Measurements from ENCODE around the gene GNG7.
"Not testable (repeated sequence)": the region's sequence is repeated elsewhere in the genome, so short reads cannot be mapped to it uniquely, and the experiment has no call there.

The GNG7 gene

DNA sequence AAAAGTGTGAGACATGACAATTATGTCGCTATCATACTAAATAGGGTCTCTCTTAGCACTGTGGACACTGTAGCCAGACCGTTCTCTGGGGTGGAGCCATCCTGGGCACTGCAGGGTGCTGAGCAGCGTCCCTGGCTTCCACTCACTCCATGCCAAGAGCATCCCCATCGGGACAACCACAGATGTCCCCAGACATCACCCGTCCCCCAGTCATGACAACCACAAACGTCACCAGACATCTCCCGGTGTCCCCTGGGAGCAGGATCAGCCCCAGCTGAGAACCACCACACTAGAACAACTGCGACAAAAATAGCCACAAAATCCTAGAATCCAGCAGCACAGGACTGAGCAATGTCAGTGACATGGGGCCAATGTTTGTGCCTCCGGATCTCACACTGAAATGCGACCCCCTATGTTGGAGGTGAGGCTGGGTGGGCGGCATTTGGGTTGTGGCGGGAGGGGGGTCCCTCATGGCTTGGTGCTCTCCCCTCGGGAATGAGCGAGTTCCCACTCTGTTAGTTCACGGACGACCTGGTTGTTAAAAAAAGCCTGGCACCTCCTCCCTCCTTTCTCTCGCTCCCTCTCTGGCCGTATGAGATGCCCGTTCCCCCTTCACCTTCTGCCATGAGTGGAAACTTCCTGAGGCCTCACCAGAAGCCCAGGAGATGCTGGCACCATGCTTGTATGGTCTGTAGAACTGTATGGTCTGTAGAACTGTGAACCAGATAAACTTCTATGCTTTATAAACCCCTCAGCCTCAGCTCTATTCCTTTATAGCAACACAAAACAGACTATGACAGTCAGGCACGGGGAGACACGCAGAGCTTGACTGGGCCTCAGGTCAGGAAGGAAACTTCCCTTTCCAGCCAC, 132.7 kb downstream of the GNG7 start:
- DNase-seq = no peak

DNA sequence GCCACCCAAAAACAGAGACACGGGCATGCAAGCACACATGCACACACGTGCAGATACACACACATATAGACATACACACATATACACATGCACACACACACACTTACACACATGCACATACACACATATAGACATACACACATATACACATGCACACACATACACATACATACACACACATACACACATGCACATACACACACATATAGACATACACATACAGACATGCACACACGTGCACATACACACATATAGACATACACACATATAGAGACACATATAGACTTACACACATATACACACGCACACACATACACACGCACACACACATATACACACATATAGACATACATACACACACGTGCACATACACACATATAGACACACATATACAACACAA, 134.5 kb downstream of the GNG7 start:
- no peak for DNase-seq

DNA sequence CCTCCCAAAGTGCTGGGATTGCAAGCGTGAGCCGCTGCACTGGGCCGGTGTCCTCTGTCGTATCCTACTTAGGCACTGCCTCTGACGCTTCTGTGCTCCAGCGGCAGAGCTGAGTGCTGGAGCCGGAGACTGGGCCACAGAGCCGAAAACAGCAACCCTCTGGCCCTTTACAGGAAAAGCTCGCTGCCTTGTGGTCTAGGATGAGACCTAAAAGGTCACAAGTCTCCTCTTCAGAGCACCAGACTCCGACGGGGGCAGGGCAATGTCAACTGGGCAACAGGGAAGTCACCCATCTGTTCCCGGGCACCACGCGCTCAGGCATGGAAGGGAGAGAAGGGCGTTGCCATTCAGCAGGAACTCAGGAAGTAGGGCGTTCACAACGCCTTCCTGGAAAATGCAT, 134.9 kb downstream of the GNG7 start:
- peak; percentile 51 for DNase-seq

DNA sequence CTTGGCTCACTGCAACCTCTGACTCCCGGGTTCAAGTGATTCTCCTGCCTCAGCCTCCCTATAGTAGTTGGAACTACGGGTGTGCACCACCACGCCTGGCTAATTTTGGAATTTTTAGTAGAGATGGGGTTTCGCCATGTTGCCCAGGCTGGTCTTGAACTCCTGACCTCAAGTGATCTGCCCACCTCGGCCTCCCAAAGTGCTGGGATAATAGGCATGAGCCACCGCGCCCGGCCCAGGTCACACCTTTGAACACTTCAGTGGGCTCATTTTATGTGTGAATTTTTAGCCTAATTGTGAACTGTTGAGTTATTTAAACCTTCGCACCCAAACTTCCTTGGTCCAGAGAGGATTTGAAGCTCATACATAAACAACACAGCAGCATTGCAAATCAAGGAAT, 138.9 kb downstream of the GNG7 start:
- DNase-seq = not testable (repeated sequence)

DNA sequence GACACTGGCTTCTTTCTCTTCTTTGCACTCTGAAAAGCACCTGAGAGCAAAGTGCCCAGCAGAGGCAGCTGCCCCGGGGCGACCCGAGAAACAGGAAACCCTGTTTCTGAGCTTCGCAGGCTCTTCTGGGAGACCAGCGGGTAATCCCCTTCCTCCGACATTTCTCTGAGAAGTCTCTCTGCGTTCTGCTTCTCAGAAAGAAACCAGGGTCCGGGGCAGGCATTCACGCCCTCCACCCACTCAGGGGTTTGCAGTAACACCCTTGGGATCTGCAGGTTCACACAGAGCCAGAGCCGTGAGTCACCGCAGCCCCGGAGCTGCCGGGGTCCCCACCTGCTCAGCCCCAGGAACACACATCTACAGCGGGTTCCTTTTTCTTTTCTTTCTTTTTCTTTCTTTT, 140.6 kb downstream of the GNG7 start:
- DNase-seq = no peak

DNA sequence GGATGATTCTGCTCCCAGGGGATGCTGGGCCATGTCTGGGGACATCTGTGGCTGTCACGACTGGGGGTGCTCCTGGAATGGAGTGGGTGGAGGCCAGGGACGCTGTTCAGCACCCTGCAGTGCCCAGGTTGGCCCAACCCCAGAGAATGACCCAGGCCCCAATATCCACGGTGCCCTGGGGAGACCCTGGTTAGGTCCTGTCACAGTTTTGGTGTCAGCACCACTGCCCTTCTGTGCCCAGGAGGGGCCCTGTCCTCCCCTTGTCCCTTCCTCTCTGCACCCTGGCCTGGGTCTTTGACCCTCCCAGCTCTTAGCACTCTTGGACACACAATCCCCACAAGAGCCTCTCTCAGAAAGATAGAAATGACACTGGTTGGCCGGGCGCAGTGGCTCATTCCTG, 141.3 kb downstream of the GNG7 start:
- no peak for DNase-seq

DNA sequence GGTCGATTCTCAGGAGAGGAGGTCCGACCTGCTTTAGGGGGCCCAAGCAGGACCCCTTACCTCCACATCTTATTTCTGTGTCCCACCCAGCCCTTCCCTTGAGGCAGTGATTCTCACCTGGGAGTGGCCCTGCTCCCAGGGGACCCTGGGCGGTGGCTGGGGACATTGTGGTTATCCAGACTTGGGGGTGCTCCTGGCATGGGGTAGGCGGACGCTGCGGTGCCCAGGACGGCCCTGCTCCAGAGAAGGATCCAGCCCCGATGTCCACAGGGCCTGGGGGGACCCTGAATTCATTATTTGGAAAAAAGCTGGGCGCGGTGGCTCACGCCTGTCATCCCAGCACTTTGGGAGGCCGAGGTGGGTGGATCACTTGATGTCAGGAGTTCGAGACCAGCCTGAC, 142.1 kb downstream of the GNG7 start:
- DNase-seq = no peak

DNA sequence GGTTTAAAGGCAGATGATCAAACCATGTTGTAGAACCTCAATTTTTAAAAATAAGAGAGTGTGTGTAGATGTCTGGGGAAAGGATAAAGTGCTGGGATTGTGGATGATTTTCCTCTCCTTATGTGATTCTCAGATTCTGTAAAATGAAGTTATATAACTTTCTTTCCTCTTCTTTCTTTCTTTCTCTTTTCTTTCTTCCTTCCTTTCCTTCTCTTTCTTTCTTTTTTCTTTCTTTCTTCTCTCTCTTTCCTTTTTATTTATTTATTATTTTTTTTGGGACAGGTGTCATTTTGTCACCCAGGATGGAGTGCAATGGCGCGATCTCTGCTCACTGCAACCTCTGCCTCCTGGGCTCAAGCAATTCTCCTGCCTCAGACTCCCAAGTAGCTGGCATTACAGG, 144.0 kb downstream of the GNG7 start:
- no peak for DNase-seq

DNA sequence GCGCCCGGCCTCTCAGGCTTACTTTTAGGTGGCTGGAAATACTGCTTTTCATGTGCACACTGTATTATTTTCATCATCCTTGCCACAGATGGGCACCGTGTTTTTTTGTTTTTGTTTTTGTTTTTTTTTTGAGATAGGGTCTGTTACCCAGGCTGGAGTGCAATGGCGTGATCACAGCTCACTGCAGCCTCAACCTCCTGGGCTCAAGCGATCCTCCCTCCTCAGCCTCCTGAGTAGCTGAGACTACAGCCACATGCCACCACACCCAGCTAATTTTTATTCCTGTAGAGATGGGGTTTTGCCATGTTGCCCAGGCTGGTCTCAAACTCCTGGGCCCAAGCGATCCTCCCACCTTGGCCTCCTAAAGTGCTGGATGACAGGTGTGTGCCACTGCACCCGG, 144.4 kb downstream of the GNG7 start:
- not testable (repeated sequence) for DNase-seq

DNA sequence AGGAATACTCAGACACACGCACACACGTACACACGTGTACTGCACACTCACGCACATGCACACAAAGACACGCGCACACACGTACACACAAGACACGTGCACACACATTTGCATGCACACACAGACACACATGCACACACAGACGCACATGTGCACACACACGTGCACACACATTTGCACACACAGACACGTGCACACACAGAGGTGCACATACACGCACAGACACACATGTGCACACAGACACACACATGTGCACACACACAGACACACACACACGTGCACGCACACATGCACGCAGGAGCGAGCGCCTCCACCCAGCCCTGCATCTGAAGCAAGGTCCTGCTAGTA, 145.4 kb downstream of the GNG7 start:
- no peak for DNase-seq

DNA sequence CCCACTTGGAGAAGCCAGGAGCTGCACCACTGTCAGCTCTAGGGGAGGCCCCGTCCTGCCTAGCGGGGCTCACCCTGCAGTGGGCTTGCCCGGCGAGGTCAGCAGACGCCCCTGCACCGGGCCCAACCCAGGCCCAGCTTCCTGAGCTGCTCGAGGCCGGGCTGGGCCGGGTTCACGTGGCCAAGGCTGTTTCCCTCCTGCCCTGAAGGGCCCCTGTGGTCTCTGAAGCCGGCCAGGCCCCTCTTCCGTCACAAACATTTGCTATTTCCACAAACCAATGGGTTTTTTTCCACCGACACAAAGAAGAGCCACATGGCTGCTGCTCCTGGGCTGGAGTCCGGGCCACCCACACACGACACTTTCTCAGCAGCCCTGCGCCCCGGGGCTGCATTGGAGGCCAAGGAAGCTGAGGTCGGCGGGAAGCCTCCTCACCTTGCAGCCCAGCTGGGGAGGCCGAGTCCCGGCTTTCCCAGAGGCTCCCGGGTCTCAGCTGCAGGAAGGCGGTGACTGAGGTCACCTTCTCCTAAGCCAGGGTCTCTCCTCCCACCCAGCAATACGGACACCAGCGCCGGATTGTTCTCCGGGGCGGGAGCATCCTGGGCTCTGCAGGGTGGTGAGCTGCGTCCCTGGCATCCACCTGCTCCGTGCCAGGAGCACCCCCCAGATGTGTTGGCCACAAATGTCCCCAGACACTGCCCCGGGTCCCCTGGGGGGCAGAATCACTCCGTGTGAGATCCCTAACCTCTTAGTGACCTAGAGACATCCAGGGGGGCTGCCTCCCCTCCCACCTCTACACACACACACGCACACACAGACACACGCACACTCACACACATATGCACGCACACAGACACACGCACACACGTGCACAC, 146.0 kb downstream of the GNG7 start:
- no peak for DNase-seq

DNA sequence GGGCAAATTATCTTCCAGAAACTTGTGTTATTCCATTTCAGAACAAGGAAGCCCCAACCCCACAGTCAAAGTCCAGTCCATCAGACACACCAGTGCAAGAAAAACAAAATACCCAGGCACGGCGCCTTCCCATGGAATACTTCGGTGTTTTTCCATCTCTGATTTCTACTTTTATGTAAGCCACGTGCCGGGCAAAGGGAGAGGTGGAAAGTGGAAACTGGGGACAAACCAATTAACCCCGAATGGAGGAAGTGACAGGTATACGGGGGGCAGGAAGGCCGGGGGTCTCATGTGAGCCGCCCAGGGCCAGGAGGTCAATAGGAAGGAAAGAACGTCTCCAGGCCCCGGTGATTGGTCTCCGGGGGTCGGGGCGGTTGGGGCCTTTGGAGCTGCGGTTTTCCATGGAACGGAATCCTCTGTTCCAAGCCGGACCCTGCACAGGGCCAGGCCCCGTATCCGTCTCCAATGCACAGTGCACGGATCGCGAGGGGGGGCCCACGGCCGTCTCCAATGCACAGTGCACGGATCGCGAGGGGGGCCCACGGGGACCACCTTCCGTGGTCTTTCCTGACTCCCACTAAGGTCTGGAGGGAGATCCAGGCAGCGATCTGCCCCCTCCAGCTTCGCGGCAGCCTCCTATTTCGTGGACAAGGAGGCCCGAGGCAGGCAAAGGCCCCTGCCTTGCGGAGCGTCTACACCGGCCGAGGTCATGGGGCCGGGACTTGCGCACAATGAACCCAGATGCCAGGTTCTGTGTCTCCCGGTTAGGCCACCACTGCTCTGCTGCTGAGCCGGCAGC, 146.9 kb downstream of the GNG7 start:
- no peak for DNase-seq

DNA sequence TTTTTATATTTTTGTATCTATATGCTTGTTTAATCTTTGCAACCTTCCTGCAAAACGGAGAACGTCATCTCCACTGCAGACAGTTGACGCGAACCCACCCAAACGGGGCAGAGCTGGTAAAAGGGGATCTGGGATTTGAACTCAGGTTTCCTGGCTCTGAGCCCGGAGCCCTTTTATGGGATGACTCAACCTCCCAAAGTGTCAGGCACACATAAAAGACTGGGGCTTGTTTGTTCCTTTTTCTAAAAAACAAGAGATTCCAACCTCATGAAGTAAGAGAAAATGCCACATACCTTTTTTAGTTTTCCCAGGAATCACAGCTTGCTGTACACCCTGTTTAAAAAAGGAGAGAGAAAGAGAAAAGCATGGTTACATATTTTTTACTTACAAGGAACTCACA, 147.6 kb downstream of the GNG7 start:
- DNase-seq = no peak

DNA sequence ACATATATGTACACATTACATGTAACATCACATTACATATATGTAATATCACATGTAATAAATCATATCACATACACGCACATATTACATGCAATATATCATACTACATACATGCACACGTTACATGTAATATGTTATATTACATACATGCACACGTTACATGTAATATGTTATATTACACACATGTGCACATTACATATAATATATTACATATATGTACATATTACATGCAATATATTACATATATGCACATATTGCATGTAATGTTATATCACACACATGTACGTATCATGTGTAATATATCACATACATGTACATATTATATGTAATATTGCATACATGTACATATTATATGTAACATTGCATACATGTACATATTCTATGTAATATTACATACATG, 149.0 kb downstream of the GNG7 start:
- no peak for DNase-seq

DNA sequence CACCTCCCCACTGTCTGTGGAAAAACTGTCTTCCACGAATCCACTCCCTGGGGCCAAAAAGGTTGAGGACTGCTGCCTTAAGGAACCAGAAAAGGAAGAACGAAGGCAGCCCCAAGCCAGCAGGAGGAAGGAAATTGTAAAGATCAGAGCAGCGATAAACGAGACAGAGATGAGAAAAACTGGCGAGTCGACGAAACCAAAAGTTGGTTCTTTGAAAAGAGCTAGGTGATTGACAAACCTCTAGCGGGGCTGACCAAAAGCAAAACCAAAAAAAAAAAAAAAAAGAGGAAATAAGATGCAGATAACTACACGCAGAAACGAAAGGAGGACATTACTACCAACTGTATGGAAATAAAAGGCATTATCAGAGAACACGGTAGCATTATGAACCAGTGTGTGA, 149.6 kb downstream of the GNG7 start:
- no peak for DNase-seq

DNA sequence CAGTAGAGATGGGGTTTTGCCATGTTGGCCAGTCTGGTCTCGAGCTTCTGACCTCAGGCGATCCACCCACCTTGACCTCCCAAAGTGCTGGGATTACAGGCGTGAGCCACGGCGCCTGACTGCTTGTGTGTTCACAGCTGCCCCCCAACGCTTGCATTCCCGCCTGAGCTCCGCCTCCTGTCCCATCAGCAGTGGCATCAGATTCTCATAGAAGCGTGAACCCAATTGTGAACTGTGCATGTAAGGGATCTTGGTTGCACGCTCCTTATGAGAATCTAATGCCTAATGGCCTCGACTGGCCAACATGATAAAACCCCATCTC, 150.7 kb downstream of the GNG7 start:
- no peak for DNase-seq

DNA sequence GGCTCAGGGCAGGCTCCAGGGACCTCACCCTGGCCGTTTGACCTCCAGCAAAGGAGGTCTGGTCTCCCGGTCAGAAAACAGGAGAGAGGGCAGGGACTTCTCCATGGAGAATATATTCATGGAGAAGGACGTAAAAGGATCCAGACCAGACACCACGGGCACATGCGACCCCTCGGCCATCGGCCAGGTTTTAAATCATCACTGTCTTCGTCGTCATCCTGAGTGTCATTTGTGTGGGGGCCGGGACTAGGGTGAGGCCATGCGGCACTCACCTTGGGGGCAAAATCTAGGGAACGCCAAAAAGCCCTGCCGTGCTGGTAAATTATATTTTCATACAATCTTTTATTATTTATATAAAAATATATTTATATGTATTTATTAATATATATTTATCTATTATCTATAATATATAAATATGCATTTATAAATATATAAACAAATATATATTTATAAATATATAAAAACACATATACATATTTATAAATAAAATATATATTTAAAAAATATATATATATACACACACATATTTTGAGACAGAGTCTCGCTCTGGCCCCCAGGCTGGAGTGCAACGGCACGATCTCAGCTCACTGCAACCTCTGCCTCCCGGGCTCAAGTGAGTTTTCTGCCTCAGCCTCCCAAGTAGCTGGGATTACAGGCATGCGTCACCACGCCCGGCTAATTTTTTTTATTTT, 151.2 kb downstream of the GNG7 start:
- DNase-seq = no peak

DNA sequence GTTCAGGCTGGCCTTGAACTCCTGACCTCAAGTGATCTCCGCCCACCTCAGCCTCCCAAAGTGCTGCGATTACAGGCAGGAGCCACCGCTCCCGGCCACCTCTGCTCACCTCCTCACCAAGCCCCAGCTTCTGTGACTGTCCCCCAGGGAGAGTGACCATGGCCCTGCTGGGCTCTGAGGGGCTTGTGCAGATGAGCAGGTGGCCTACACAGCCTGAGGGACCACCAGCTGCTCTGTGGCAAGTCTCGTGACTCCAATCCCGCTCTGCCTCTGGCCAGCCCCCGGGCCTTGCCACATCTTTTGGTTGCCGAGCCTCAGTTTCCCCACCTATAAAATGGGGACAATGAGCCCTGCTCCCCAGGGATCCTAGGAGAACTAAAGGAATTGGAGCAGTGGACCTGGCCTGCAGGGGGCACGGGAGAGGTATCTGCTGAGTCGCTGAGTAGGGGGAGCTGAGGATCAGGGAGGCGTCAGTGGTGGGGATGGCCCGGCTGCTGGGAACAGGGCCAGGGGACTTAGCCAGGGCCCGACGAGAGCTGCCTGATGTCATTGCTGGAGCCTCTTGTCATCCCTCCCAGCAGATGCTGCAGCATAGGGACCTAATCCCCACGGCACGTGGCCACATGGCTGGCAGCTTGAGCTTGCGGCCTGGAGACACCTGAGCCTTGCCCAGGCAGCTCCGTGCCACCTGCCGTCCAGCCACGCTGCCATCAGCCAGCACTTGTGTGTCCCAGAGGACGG, 151.9 kb downstream of the GNG7 start:
- peak; percentile 95 for DNase-seq

DNA sequence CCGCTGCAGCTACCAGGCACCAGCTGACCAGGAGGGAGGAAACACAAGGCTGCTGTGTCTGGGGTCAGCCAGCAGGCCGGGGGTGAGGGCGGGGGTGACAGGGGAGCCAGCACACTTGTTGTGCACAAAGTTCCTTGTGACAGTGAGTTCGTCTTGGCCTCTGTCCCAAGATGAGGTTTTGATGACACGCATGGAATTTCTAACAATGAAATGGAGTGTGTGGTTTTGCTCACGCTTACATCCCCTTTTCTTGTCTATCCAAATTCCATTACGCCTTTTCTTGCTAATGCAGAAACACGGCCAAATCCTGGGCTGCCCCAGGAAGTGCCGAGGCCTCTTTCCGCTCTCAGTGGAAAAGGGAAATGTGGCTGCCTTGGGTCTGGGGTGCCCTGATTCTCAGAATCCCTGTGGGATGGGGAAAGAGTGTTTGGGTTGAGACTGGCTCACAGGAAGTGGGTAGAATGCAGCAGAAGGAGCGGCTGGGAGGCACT, 152.7 kb downstream of the GNG7 start:
- no peak for DNase-seq

DNA sequence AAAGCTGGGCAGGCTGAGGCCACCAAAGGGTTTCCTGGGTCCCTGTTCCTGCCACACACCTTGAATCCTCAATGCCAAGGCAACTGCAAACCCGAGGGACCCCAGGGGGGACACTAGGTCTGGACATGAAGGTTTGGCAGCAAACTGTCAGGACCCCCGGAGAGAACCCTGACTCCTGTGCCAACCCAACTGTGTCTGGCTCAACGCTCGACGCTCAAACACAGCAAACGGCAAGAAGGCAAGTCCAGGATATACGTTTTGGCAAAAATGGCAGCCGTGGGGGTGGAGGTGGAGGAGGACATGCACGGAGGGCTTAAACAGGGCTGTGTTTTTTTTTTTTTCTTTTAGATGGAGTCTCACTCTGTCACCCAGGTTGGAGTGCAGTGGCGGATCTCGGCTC, 153.5 kb downstream of the GNG7 start:
- DNase-seq = no peak

DNA sequence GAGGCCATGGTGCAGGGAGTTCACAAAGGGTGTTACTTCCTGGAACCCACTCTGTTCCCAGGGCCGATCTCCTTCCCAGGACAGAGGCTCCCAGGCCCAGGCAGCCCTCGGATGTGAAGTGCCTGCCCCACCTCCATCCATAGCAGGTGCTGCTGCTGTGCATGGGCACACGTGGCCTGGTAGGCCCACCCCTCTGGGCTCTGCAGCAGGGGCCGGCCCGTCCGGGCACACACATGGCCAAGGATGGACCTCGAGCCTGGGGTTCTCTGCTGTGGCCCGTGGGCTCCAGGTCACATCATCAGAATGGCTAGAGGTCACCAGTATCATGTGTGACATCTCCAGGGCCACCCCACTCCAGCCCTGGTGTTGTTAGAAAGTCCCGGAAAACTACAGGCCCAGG, 154.8 kb downstream of the GNG7 start:
- no peak for DNase-seq

DNA sequence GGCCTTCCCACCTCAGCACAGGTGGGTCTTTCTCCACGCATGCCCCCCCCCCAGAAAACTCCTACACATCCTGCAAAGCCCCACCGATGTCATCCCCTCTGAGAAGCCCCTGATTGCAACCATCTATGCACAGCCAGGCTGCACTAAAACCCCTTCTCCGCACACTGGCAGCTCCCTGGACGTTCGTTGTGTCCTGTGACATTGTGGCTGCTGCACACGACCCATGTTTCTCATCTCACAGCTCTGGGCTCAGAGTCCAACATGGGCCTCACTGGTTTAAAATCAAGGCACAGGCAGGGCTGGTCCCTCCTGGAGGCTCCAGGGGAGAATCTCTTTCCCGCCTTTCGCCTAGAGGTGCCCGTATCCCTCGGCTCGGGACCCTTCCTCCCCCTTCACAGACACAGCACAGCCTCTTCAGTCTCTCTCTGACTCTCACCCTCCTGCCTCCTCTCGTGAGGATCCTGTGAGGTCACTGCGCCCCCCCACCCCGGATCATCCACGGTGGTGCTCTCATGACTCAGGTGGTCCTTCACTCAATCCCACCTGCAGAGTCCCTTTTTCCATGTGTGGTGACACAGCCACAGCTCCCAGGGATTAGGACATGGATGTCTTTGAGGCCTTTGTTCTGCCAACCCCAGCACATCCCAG, 155.3 kb downstream of the GNG7 start:
- no peak for DNase-seq

Data from NCI-H2171 (cell line).